ENCODE results near the gene CTSH.
"Not testable (repeated sequence)": the region's sequence is repeated elsewhere in the genome, so short reads cannot be mapped to it uniquely, and the experiment has no call there.

The CTSH gene

GRCh38 chr15:78923480-78924360 lies 21.1 kb downstream of the CTSH start:
- no peak for DNase-seq (ENCODE audit: low read depth in 1 of 2, low spot score in 1 of 2)

GRCh38 chr15:78923015-78923414 lies 21.8 kb downstream of the CTSH start:
- no peak for DNase-seq (ENCODE audit: low read depth in 1 of 2, low spot score in 1 of 2)

- DNase-seq (ENCODE audit: low read depth in 1 of 2, low spot score in 1 of 2): no peak
These were observed 22.3 kb downstream of the CTSH start for GRCh38 chr15:78922527-78922926.

GRCh38 chr15:78921940-78922339 lies 22.9 kb downstream of the CTSH start:
- no peak for DNase-seq (ENCODE audit: low read depth in 1 of 2, low spot score in 1 of 2)

- no peak for DNase-seq (ENCODE audit: low read depth in 1 of 2, low spot score in 1 of 2)
These were observed 23.3 kb downstream of the CTSH start for GRCh38 chr15:78921517-78921916.

GRCh38 chr15:78917888-78918287 lies 27.0 kb downstream of the CTSH start:
- no peak for DNase-seq (ENCODE audit: low read depth in 1 of 2, low spot score in 1 of 2)

DNA sequence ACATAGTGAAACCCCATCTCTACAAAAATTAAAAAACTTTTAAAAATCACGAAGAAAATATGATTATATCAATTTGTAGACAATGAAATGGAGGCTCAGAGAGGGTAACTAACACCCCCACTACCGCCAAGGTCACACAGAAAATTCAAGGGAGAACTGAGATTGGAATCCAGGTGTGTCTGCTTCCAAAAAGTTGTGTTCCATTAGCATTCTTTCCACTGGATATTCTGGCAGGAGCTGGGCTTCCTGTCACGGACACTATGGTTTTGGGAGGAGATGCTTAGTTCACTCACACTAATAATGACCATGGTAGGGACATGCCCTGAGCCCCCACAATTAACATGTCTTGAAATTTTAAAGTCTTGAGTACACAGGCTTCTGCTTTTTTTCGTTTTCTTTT lies 28.8 kb downstream of the CTSH start:
- DNase-seq (ENCODE audit: low read depth in 1 of 2, low spot score in 1 of 2): no peak

GRCh38 chr15:78915341-78916087 lies 29.3 kb downstream of the CTSH start:
- no peak for DNase-seq (ENCODE audit: low read depth in 1 of 2, low spot score in 1 of 2)

- no peak for DNase-seq (ENCODE audit: low read depth in 1 of 2, low spot score in 1 of 2)
These were observed 30.6 kb downstream of the CTSH start for GRCh38 chr15:78914027-78914764.

DNA sequence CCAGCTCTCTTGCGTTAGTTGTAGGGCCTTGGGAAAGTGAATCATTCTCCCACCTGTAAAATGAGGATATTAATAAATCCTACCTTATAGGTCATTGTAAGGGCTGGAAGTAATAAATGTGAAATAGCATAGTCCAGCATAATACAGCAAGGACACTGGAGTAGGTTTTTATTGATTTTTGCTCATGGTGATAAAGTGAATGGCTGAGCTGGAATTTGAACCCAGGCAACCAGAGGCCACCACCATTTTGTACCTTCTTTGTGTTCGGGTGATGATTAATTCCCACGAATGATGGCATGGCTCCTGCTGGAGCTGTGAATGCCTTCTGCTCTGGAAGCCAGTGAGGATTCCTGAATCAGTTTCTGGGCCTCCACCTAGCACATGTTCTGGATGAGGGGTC lies 31.8 kb downstream of the CTSH start:
- no peak for DNase-seq (ENCODE audit: low read depth in 1 of 2, low spot score in 1 of 2)

DNA sequence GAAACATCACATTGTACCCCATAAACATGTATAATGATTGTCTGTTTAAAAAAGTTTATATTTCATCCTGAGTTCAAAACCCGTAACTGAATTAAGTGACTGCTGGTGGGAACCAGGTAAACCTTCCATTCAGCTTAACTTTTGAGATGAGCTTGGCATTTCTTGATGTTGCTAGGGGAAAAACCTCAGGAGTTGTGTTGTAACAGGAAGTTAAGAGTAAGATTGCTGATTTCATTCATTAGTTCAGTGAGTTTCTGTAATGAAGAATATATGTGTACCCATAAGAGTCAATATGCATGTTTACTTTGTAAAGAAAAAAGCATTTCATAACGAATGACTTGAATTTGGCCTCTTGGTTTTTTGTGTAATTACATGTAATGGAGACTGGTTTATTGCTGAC lies 32.5 kb downstream of the CTSH start:
- DNase-seq (ENCODE audit: low read depth in 1 of 2, low spot score in 1 of 2): no peak

DNA sequence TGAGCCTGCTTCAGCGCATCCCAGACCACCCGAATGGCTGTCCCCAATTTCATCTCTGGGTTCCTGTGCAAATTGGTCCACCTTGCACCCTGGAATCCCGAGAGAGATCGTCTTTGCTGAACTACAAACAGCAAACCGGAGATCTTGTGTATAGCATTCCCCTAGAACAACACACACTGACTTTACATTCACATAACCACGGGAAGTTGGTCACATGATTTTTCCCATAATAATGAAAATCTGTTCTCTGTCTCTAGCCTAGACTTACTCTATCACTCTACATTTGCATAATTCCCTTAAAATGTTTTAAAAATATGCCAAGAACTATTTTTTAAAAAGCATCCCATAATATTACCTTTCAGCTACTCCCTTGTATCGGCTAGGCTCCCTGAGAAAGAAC lies 34.6 kb downstream of the CTSH start:
- DNase-seq (ENCODE audit: low read depth in 1 of 2, low spot score in 1 of 2): no peak

- no peak for DNase-seq (ENCODE audit: low read depth in 1 of 2, low spot score in 1 of 2)
These were observed 35.0 kb downstream of the CTSH start for GRCh38 chr15:78909791-78910228.

DNA sequence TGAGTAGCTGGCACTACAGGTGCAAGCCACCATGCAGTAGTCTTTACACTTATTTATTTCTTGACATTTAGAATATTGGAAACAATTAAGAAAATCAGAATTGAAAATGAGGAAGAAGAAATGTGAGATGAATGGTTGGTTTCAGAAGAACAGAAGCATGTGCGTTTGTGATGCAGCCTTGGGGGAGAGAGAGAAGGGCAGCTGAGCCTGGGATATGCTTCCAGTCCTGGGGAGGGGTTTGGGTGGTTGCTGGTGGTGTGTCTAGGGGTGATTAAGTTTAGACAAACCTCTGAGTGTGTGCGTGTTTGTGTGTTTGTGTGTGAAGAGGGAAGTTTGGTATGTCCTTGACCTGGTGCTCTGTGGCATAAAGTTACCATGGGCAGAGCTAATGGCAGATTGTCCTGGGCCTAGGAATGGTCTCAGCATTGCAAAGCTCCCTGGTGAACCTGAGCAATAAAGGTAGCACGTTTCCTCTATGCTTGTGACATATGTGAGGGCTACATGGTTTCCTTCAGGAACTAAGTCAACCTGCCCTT lies 35.6 kb downstream of the CTSH start:
- no peak for DNase-seq (ENCODE audit: low read depth in 1 of 2, low spot score in 1 of 2)

GRCh38 chr15:78907577-78907976 lies 37.3 kb downstream of the CTSH start:
- DNase-seq (ENCODE audit: low read depth in 1 of 2, low spot score in 1 of 2): no peak

DNA sequence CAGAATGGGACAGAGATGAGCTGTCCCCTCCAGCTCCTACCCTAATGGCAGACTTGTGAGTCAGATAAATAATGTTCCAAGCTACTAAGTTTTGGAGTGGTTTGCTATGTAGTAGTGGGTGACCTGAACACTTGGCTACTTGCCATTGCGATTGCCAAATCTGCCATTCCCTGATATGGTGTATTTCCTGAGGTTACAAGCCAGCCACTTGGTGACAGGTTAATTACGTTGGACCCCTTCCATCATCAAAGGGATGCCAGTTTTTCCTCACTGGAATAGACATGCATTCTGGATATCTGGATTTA lies 38.6 kb downstream of the CTSH start:
- no peak for DNase-seq (ENCODE audit: low read depth in 1 of 2, low spot score in 1 of 2)

DNA sequence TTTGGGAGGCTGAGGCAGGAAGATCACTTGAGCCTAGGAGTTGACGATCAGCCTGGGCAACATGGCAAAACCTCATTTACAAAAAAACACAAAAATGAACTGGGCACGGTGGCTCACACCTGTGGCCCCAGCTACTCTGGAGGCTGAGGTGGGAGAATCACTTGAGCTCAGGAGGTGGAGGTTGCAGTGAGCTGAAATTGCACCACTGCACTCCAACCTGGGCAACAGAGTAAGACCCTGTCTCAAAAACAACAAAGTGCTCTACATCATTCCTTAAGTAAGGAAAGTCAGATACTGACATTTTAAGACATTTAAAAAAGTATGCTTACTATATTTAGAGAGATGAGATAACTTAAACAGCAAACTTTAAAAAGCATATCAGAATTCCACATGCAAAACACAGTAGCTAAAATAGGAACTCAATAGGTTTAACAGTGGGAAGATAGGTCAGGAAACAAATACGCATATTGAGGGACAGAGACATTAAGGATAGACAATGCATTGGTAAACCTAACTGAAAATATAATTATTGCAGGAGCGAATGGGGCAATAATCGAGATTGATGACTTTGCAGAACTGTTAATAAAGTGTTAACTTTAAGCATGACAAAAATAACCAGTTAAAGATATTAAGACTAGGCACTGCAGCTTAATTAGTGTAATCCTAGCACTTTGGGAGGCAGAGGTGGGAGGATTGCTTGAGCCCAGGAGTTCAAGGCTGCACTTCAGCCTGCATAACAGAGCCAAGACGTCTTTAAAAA lies 40.1 kb downstream of the CTSH start:
- DNase-seq (ENCODE audit: low read depth in 1 of 2, low spot score in 1 of 2): no peak

GRCh38 chr15:78902281-78903032 lies 42.4 kb downstream of the CTSH start:
- DNase-seq (ENCODE audit: low read depth in 1 of 2, low spot score in 1 of 2): not testable (repeated sequence)

DNA sequence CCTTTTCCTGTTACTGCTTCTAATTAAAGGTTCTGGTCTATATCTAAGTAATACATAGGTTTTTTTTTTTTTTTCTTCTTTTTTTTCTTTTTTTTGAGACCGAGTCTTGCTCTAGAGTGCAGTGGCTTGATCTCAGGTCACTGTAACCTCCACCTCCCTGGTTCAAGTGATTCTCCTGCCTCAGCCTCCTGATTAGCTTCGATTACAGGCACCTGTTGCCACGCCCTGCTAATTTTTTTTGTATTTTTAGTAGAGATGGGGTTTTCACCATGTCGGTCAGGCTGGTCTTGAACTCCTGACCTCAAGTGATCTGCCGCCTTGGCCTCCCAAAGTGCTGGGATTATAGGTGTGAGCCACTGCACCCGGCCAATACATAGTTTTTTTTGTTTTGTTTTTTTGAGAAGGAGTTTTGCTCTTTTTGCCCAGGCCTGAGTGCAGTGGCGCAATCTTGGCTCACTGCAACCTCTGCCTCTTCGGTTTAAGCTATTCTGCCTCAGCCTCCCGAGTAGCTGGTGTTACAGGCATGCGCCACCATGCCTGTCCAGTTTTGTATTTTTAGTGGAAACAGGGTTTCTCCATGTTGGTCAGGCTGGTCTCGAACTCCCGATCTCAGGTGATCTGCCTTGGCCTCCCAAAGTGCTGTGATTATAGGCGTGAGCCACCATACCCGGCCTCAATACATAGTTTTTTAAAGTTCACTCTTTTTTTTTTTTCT lies 43.9 kb downstream of the CTSH start:
- DNase-seq (ENCODE audit: low read depth in 1 of 2, low spot score in 1 of 2): not testable (repeated sequence)

GRCh38 chr15:78898540-78898939 lies 46.3 kb downstream of the CTSH start:
- DNase-seq (ENCODE audit: low read depth in 1 of 2, low spot score in 1 of 2): no peak

All from stimulated activated CD4-positive, alpha-beta T cell treated with anti-CD3 and anti-CD28 coated beads, Interleukin-15, amount 100 ng/mL, for 1 hour (primary cell).